Measurements from ENCODE around the gene PMM1. TPM values are rescaled to one million over a fixed set of nuclear protein-coding genes. Genes with fewer than 3 reads are reported as not detected.
"Not testable (repeated sequence)": the region's sequence is repeated elsewhere in the genome, so short reads cannot be mapped to it uniquely, and the experiment has no call there.

The PMM1 gene
- polyA plus RNA-seq, 1 donor from 2014 or later = 55.5 TPM

- H3F3A ChIP-seq (ENCODE audit: insufficient read depth, low read length, poor library complexity, severe bottlenecking) = no peaks in the 10 kb centered on the region
- H3K4me2 ChIP-seq (ENCODE audit: low read length) = no peak overlapping the region
- H3K4me3 ChIP-seq (ENCODE audit: low read length) = no peak overlapping the region
- H3K9me3 ChIP-seq (ENCODE audit: low read length) = no peaks in the 10 kb centered on the region
- no peaks in the 10 kb centered on the region for H3K27me3 ChIP-seq (ENCODE audit: insufficient read depth, low read depth, low read length)
- H3K9ac ChIP-seq (ENCODE audit: low read length) = no peak overlapping the region
- H3K36me3 ChIP-seq (ENCODE audit: insufficient read depth, low read length) = no peaks in the 10 kb centered on the region
- H2AFZ ChIP-seq (ENCODE audit: low read depth, low read length) = no peak overlapping the region
- no peaks in the 10 kb centered on the region for H3K9me2 ChIP-seq (ENCODE audit: insufficient read depth, low read length)
- no peak overlapping the region for H3K27ac ChIP-seq (ENCODE audit: low read length)
- no peak for TF ChIP-seq EZH2 (IDR thresholded peaks at IDR 0.05; ENCODE audit: borderline replicate concordance, insufficient read depth, low read length, poor library complexity, severe bottlenecking)
- no peak for TF ChIP-seq RAD21 (conservative IDR thresholded peaks at IDR 0.05)
- TF ChIP-seq TAF1 (IDR thresholded peaks at IDR 0.05; ENCODE audit: low read depth) = no peak
- TF ChIP-seq, protein P1, sequence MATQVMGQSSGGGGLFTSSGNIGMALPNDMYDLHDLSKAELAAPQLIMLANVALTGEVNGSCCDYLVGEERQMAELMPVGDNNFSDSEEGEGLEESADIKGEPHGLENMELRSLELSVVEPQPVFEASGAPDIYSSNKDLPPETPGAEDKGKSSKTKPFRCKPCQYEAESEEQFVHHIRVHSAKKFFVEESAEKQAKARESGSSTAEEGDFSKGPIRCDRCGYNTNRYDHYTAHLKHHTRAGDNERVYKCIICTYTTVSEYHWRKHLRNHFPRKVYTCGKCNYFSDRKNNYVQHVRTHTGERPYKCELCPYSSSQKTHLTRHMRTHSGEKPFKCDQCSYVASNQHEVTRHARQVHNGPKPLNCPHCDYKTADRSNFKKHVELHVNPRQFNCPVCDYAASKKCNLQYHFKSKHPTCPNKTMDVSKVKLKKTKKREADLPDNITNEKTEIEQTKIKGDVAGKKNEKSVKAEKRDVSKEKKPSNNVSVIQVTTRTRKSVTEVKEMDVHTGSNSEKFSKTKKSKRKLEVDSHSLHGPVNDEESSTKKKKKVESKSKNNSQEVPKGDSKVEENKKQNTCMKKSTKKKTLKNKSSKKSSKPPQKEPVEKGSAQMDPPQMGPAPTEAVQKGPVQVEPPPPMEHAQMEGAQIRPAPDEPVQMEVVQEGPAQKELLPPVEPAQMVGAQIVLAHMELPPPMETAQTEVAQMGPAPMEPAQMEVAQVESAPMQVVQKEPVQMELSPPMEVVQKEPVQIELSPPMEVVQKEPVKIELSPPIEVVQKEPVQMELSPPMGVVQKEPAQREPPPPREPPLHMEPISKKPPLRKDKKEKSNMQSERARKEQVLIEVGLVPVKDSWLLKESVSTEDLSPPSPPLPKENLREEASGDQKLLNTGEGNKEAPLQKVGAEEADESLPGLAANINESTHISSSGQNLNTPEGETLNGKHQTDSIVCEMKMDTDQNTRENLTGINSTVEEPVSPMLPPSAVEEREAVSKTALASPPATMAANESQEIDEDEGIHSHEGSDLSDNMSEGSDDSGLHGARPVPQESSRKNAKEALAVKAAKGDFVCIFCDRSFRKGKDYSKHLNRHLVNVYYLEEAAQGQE (IDR thresholded peaks at IDR 0.05; ENCODE audit: borderline replicate concordance) = no peak
- TF ChIP-seq MXI1 (conservative IDR thresholded peaks at IDR 0.05; ENCODE audit: poor library complexity, severe bottlenecking) = no peak
- no peak for TF ChIP-seq EP300 (conservative IDR thresholded peaks at IDR 0.05; ENCODE audit: poor library complexity, severe bottlenecking)
- no peak for TF ChIP-seq POLR2AphosphoS5 (IDR thresholded peaks at IDR 0.05)
- no peak for TF ChIP-seq CTCF (IDR thresholded peaks at IDR 0.05; ENCODE audit: poor library complexity, severe bottlenecking)
- no peak for TF ChIP-seq SMC3 (conservative IDR thresholded peaks at IDR 0.05; ENCODE audit: poor library complexity)
- H3K79me2 ChIP-seq (replicated peaks; ENCODE audit: insufficient read depth, low read length) = no peaks in the 10 kb centered on the region
- H4K20me1 ChIP-seq (ENCODE audit: insufficient read depth) = no peaks in the 10 kb centered on the region
These were observed 6.1 kb upstream of the PMM1 start for GRCh38 chr22:41595703-41596102.

DNA sequence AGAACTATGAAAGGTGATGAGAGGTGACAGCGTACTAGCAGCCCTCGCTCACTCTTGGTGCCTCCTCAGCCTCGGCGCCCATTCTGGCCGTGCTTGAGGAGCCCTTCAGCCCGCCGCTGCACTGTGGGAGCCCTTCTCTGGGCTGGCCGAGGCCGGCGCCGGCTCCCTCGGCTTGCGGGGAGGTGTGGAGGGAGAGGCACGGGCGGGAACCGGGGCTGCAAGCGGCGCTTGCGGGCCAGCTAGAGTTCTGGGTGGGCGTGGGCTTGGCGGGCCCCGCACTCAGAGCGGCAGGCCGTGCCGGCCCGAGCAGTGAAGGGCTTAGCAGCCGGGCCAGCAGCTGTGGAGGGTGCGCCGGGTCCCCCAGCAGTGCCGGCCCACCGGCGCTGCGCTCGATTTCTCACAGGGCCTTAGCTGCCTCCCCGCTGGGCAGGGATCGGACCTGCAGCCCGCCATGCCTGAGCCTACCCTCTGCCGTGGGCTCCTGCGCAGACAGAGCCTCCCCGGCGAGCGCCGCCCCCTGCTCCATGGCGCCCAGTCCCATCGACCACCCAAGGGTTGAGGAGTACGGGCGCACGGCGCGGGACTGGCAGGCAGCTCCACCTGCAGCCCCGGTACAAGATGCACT lies 3.8 kb upstream of the PMM1 start:
- not testable (repeated sequence) for H3K27ac ChIP-seq (ENCODE audit: low read length); H3K4me3 ChIP-seq (ENCODE audit: low read length); H3K9ac ChIP-seq (ENCODE audit: low read length); H3K9me3 ChIP-seq (ENCODE audit: low read length); H3K79me2 ChIP-seq (replicated peaks; ENCODE audit: insufficient read depth, low read length); H4K20me1 ChIP-seq (ENCODE audit: insufficient read depth); H2AFZ ChIP-seq (ENCODE audit: low read depth, low read length); H3K36me3 ChIP-seq (ENCODE audit: insufficient read depth, low read length); H3K4me2 ChIP-seq (ENCODE audit: low read length); H3K27me3 ChIP-seq (ENCODE audit: insufficient read depth, low read depth, low read length); H3F3A ChIP-seq (ENCODE audit: insufficient read depth, low read length, poor library complexity, severe bottlenecking); H3K9me2 ChIP-seq (ENCODE audit: insufficient read depth, low read length)

DNA sequence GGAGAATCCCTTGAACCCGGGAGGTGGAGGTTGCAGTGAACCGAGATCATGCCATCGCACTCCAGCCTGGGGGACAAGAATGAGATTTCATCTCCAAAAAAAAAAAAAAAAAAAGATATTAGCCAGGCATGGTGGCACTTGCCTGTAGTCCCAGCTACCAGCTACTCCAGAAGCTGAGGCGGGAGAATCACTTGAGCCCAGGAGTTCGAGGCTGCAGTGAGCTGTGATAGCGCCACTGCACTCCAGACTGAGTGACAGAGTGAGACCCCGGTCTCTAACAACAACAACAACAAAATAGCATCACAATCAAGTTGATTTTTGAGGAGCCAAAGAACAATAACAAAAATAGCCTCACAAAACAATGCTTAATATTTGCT lies 2.3 kb downstream of the PMM1 start:
- Histone ChIP-seq H3K4me3 (ENCODE audit: low read length) (no peak overlapping the region), H2AFZ (ENCODE audit: low read depth, low read length) (no peak overlapping the region), H3K27me3 (ENCODE audit: insufficient read depth, low read depth, low read length) (no peaks in the 10 kb centered on the region), H3K9ac (ENCODE audit: low read length) (no peak overlapping the region), H3K4me2 (ENCODE audit: low read length) (no peak overlapping the region), H3K36me3 (ENCODE audit: insufficient read depth, low read length) (no peaks in the 10 kb centered on the region), H3K79me2 (replicated peaks; ENCODE audit: insufficient read depth, low read length) (peaks cover 5% of the 10 kb centered on the region), H3K9me3 (ENCODE audit: low read length) (no peaks in the 10 kb centered on the region), H4K20me1 (ENCODE audit: insufficient read depth) (no peaks in the 10 kb centered on the region), H3F3A (ENCODE audit: insufficient read depth, low read length, poor library complexity, severe bottlenecking) (no peaks in the 10 kb centered on the region), H3K27ac (ENCODE audit: low read length) (no peak overlapping the region), H3K9me2 (ENCODE audit: insufficient read depth, low read length) (no peaks in the 10 kb centered on the region)
- TF ChIP-seq EP300 (conservative IDR thresholded peaks at IDR 0.05; ENCODE audit: poor library complexity, severe bottlenecking) (no peak), POLR2AphosphoS5 (IDR thresholded peaks at IDR 0.05) (no peak)
- TF ChIP-seq, protein P1 (IDR thresholded peaks at IDR 0.05; ENCODE audit: borderline replicate concordance) = no peak

Data from neural cell (in vitro differentiated cells).